Measurements from ENCODE around the gene NUP205. TPM values are rescaled to one million over a fixed set of nuclear protein-coding genes. Genes with fewer than 3 reads are reported as not detected.

NUP205 gene
- total and polyA plus RNA-seq, 2 of the 13 experiments (the other 11 are each of a cell fraction or from before 2014, with no cell fraction given) = 46.2 to 87.2 TPM

GRCh38 chr7:135509839-135510591 lies 47.7 kb upstream of the NUP205 start, which contains the start of gene CNOT4 (continued):
- TF ChIP-seq GZF1 (CRISPR knock-in tag; IDR thresholded peaks at IDR 0.05) = no peak
- no peak for TF ChIP-seq RARG (CRISPR knock-in tag; IDR thresholded peaks at IDR 0.05; ENCODE audit: low read depth)
- no peak for TF ChIP-seq ZMYM3 (CRISPR knock-in tag; IDR thresholded peaks at IDR 0.05)
- TF ChIP-seq FOXP1 (IDR thresholded peaks at IDR 0.05) = no peak
- TF ChIP-seq FOXP1 (CRISPR knock-in tag; IDR thresholded peaks at IDR 0.05) = no peak
- no peak for TF ChIP-seq PREB (CRISPR knock-in tag; IDR thresholded peaks at IDR 0.05)
- TF ChIP-seq PCBP1 (IDR thresholded peaks at IDR 0.05; ENCODE audit: borderline replicate concordance, low read depth, low read length) = peak; percentile 58; the same call in 1 of the 2 replicates
- TF ChIP-seq NBN (conservative IDR thresholded peaks at IDR 0.05) = no peak
- TF ChIP-seq KDM1A (CRISPR knock-in tag; IDR thresholded peaks at IDR 0.05) = no peak
- no peak for TF ChIP-seq ZNF790 (CRISPR knock-in tag; IDR thresholded peaks at IDR 0.05; ENCODE audit: borderline replicate concordance)
- no peak for TF ChIP-seq ZNF484 (CRISPR knock-in tag; IDR thresholded peaks at IDR 0.05; ENCODE audit: borderline replicate concordance, low read depth)
- no peak; the same call in 1 of the 2 replicates for TF ChIP-seq AHR (CRISPR knock-in tag; IDR thresholded peaks at IDR 0.05)
- no peak for TF ChIP-seq ZNF557 (CRISPR knock-in tag; IDR thresholded peaks at IDR 0.05)
- TF ChIP-seq RXRA (CRISPR knock-in tag; IDR thresholded peaks at IDR 0.05) = peak; percentile 46; the same call in 1 of the 2 replicates
- no peak for TF ChIP-seq ZNF841 (CRISPR knock-in tag; IDR thresholded peaks at IDR 0.05; ENCODE audit: borderline replicate concordance)
- TF ChIP-seq DDIT3 (CRISPR knock-in tag; IDR thresholded peaks at IDR 0.05) = no peak
- no peak for TF ChIP-seq ZNF260 (CRISPR knock-in tag; IDR thresholded peaks at IDR 0.05; ENCODE audit: borderline replicate concordance, low read depth)
- TF ChIP-seq KDM6A (CRISPR knock-in tag; IDR thresholded peaks at IDR 0.05; ENCODE audit: low read depth) = no peak
- no peak for TF ChIP-seq DR1 (CRISPR knock-in tag; IDR thresholded peaks at IDR 0.05)
- no peak for TF ChIP-seq AKAP8 (CRISPR knock-in tag; IDR thresholded peaks at IDR 0.05)
- no peak for TF ChIP-seq ZNF256 (CRISPR knock-in tag; conservative IDR thresholded peaks at IDR 0.05)
- no peak; the same call in 1 of the 2 replicates for TF ChIP-seq ZNF619 (CRISPR knock-in tag; IDR thresholded peaks at IDR 0.05)
- no peak for TF ChIP-seq ZNF780A (CRISPR knock-in tag; IDR thresholded peaks at IDR 0.05)
- TF ChIP-seq ZFP90 (CRISPR knock-in tag; IDR thresholded peaks at IDR 0.05; ENCODE audit: borderline replicate concordance) = no peak; the same call in 1 of the 2 replicates
- no peak for TF ChIP-seq SIX1 (CRISPR knock-in tag; IDR thresholded peaks at IDR 0.05; ENCODE audit: borderline replicate concordance)
- no peak for TF ChIP-seq MTA1 (CRISPR knock-in tag; IDR thresholded peaks at IDR 0.05; ENCODE audit: borderline replicate concordance)
- TF ChIP-seq TRAFD1 (CRISPR knock-in tag; IDR thresholded peaks at IDR 0.05; ENCODE audit: borderline replicate concordance) = no peak
- 0 out of 2 replicates have a peak, but pooled peaks have one; percentile 33 for TF ChIP-seq ZNF761 (CRISPR knock-in tag; conservative IDR thresholded peaks at IDR 0.05)
- no peak; the same call in 1 of the 2 replicates for TF ChIP-seq KAT7 (CRISPR knock-in tag; IDR thresholded peaks at IDR 0.05; ENCODE audit: borderline replicate concordance)
- no peak for TF ChIP-seq KAT2B (IDR thresholded peaks at IDR 0.05; ENCODE audit: borderline replicate concordance, low read depth, low read length)
- no peak for TF ChIP-seq ZNF737 (CRISPR knock-in tag; IDR thresholded peaks at IDR 0.05; ENCODE audit: borderline replicate concordance)

Measured in HepG2 (cell line).